Raji (cell line): ENCODE data around the gene ESPNL.

Experiments
- POLR2A ChIP-seq: IDR thresholded peaks from 2 replicates; pipeline ENCODE4 v1.6.1; 2011; ENCODE audit warnings: low read depth, low read length, control low read depth; ENCODE audit not compliant: insufficient read depth

ESPNL gene

DNA sequence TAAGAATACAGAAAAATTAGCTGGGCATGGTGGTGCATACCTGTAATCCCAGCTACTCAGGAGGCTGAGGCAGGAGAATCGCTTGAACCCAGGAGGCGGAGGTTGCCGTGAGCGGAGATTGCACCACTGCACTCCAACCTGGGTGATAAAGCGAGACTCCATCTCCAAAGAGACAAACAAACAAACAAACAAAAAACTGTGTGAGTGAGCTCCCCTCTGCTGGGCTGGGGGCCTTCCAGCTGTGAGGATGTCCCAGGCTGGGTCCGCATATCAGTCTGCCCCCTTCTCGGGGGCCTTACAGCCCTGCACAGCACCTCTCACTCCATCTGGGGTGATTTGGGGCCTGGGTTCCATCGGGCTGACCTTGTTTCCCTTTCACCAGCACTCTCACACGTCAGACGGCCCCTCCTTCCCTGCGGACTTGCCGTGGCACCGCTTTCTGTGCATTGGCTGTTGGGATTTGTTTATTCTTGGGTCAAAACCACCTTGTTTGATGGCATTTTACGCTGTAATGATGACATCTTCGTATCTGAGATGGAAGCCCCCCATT is 35.5 kb downstream of the ESPNL start:
- no peak for TF ChIP-seq POLR2A

DNA sequence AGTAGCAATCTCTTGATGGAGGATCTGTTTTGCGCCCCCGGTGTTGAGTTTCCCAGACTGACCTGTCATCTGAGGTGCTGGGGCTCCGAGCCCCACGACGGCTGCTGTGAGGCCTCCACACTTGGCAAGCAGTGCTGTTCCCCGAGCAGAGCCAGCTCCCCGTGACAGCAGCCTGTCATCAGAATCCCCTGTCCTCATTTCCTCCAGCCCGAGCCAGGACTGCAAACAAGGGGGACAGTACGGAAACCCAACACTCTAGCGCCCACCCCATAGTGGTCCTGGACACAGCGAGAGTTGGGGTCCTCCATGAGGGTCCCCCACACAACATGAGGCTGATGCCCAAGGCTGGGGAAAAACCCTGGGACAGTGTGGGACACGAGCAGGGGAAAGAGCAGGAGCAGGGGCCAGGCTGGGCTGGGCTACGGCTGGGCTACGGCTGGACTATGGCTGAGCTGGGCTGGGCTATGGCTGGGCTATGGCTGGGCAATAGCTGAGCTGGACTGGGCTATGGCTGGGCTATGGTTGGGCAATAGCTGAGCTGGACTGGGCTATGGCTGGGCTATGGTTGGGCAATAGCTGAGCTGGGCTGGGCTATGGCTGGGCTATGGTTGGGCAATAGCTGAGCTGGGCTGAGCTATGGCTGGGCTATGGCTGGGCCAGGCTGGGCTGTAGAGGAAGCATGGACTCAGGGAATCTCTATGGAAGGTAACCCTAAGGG is 36.8 kb downstream of the ESPNL start:
- TF ChIP-seq POLR2A, result no peak

GRCh38 chr2:238137885-238138284 is 37.7 kb downstream of the ESPNL start:
- no peak for TF ChIP-seq POLR2A

DNA sequence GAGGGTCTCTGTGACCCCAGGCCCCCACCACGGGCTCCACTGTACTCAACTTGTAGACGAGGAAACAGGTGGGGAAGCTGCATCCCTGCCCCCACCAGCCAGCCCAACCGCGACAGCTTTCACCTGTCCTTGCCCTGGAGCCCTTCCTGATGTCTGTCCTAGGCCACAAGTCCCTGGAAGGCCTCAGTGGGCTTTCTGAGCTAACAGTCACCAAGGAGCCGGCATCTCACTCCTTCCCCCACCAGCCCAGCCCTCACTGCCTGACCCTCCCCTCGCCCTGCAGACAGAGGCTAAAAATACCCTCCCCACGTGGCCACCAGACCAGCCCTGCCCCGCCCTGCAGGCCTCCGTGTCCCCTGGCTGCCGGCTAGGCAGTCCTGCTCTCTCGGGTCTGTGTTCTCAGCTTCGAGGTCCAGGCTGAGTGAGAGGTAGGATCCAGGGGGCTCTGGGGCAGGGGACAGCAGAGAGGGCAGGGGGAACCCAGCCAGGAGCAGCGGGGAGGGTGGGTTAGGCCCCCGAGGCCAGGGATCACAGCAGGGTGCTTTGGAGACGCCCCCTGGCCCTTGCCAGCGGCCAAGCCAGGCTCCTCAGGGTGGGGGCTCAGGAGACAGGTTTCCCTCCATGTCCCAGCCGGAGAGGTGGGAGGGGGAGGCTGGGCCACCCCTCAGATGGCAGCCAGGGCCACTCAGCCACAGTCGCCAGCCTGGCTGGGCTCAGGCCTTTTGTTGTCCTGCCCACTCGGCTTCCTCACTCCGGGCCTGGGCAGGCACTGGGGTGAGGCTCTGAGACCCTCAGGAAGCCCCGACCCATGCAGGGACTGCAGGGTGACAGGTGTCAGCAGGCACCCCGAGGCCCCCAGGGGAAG is 38.4 kb downstream of the ESPNL start, which contains the start of gene KLHL30:
Gene KLHL30, plus strand, starts transcription at position 338 of the 865 bp plus-strand sequence. CDS start 2,087 bp downstream, outside the sequence.
- no peak for TF ChIP-seq POLR2A

DNA sequence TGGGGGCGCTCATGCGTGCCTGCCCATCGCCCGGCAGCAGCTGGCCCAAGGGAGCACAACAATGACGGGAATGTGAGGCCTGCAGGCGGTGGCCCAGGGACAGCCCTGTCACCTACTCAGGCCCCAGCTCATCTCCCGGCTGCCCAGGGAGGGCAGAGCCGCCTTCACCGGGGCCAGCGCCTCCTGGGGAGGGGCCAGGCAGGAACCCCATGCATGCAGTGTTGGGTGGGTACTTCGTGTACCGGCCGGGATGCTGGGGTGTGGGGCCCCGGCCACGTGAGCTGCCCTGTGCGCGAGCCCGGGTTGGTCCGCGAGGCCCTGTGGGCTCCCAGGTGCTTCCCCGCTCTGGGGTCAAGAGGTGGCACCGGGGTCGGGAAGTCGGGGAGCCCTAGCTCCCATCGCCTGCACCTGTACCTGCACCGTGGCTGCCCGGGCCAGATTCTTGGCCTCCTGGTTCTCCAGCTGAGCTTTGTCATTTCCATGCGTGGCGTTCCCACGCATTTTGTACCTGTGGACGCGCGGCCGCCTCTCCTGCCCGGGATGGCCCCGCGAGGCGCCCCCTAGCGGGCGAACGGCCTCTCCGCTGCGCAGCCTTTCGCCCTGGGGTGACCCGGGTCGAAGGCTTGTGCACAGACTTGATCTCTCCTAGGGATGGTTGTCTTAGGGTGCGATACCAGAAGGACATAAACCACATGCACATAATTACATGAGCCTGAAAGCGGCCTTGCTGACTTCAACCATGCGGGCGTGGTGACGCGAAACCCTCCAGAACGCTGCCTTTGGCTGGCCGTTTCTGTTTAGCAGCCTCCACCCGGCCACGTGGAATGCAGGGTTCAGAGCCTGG is 39.3 kb downstream of the ESPNL start:
- no peak for TF ChIP-seq POLR2A

- TF ChIP-seq POLR2A, result no peak
Observed at GRCh38 chr2:238140040-238140439, 39.9 kb downstream of the ESPNL start.

DNA sequence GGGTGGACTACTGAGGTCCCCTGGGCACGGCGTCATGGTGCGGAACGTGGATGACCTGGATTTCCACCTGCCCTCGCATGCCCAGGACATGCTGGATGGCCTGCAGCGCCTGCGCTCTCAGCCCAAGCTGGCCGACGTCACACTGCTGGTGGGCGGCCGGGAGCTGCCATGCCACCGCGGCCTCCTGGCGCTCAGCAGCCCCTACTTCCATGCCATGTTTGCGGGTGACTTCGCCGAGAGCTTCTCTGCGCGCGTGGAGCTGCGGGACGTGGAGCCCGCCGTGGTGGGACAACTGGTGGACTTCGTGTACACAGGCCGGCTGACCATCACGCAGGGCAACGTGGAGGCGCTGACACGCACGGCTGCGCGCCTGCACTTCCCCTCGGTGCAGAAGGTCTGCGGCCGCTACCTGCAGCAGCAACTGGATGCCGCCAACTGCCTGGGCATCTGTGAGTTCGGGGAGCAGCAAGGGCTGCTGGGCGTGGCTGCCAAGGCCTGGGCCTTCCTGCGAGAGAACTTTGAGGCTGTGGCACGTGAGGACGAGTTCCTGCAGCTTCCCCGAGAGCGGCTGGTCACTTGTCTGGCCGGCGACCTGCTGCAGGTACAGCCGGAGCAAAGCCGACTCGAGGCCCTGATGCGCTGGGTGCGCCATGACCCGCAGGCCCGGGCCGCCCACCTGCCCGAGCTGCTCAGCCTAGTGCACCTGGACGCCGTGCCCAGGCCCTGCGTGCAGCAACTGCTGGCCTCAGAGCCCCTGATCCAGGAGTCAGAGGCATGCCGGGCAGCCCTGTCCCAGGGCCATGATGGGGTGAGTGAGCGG is 40.8 kb downstream of the ESPNL start:
- no peak for TF ChIP-seq POLR2A

- no peak for TF ChIP-seq POLR2A
Observed at GRCh38 chr2:238141541-238142318, 41.6 kb downstream of the ESPNL start.

DNA sequence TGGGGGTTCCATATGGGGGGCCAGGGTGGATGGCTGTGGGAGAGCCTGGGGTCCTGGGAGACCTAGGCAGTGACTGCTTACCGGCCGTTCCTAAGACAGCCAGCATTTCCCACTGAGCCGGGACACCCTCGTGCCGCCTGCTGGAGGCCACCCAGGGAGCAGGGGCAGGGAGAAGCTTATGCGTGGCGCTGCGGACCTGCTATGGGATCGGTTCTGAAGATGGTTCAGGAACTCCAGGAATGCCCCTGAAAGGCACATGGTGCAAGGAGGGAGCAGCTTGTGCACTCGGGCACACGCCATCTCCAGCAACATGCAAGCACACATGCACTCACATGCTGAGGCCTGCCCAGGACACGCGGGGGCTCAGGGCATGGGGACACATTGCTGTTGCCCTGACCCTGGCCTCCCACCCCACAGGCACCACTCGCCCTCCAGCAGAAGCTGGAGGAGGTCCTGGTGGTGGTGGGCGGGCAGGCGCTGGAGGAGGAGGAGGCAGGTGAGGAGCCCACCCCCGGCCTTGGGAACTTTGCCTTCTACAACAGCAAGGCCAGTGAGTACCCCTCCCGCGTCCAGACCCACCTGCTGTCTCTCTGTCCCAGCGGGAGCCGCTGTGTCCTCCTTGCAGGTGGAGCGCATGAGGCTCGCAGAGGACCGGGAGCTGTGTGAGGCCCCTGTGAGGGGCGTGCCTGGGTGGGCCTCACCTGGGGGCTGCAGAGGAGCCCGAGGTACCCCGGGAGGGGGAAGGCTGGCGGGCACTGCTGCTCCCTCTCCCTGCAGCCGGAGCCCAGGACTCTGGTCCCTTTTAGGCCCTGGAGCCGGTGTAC is 42.5 kb downstream of the ESPNL start:
- TF ChIP-seq POLR2A, result no peak

GRCh38 chr2:238143239-238143951 is 43.3 kb downstream of the ESPNL start:
- no peak for TF ChIP-seq POLR2A

- no peak for TF ChIP-seq POLR2A
Observed at GRCh38 chr2:238144262-238144661, 44.1 kb downstream of the ESPNL start.

- no peak for TF ChIP-seq POLR2A
Observed at GRCh38 chr2:238145046-238145445, 44.9 kb downstream of the ESPNL start.

GRCh38 chr2:238145851-238146250 is 45.7 kb downstream of the ESPNL start:
- no peak for TF ChIP-seq POLR2A
